HG02588 (cell line): ENCODE results near the gene TRABD.
"Not testable (repeated sequence)": the region's sequence is repeated elsewhere in the genome, so short reads cannot be mapped to it uniquely, and the experiment has no call there.

Source experiments
- ATAC-seq: cut with Tn5 transposase; IDR thresholded peaks from one replicate; pipeline ENCODE4 v1.9.1; 2021; ENCODE audit warnings: mild to moderate bottlenecking, moderate library complexity; ENCODE audit not compliant: unreplicated experiment

Gene TRABD

DNA sequence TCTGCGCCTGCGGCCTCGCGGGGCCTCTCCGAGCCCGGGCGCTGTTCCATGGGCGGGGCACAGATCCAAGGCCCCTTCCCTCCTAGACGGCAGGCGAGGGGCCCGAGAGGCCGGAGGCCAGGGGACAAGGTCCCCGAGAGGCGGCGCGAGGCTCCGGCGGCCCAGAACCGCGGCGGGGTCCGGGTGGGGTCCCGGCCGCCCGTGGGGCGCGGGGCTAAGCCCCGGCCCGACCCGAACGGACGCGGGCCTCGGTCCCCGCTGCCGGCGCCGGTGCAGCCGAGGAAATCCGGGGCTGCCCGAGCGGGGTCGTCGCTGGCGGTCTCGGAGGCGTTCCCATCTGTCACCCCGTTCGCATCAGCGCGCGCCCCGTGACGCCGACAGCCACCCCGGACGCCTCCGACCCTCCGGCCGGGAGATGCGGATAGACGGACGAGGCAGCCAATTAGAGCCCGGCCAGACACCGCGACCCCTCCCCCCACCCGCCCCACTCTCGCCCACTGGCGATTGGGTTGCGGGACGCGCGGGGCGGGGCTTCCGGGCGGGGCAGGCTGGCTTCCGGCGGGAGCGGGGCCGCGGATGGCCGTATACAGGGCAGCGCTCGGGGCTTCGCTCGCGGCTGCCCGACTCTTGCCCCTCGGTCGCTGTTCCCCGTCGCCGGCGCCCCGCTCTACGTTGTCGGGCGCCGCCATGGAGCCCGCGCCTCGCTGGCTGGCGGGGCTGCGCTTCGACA, 14.9 kb downstream of the TRABD start, which contains the start of gene SELENOO:
SELENOO (plus strand) TSS at position 551 of the 730 bp plus-strand sequence; CDS start at position 577, 26 bp downstream.
- peak; percentile 56 for ATAC-seq

DNA sequence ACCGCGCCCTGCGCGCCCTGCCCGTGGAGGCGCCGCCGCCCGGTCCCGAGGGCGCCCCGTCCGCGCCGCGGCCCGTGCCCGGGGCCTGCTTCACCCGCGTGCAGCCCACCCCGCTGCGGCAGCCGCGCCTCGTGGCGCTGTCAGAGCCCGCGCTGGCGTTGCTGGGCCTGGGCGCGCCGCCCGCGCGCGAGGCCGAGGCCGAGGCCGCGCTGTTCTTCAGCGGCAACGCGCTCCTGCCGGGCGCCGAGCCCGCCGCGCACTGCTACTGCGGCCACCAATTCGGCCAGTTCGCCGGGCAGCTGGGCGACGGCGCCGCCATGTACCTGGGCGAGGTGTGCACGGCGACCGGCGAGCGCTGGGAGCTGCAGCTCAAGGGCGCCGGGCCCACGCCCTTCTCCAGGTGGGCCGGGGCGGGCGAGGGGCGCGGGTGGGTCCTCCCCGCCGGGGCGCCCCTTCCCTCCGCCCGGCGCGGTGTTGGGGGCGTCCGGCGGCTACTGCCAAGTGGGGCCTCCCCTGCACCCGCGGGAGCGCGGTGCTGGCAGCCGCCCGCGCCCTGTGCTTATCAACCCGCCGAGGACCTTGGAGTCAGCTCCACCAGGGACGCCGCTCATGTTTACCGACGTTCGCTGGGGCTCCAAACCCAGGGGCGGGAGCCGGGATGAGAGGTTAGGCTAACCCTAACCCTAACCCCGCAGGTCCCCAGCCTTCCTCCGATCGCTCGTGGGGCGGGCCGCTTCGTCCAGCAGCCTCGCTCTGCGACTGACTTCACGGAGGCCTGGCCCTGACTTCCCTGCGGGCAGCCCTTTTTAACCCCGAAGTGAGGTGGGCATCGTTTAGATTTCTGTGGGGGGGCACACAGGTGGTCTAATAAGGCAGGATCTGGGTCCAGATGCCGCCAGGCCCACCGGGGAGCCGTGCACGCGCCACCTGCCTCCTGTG, 15.7 kb downstream of the TRABD start:
- peak; percentile 23 for ATAC-seq

DNA sequence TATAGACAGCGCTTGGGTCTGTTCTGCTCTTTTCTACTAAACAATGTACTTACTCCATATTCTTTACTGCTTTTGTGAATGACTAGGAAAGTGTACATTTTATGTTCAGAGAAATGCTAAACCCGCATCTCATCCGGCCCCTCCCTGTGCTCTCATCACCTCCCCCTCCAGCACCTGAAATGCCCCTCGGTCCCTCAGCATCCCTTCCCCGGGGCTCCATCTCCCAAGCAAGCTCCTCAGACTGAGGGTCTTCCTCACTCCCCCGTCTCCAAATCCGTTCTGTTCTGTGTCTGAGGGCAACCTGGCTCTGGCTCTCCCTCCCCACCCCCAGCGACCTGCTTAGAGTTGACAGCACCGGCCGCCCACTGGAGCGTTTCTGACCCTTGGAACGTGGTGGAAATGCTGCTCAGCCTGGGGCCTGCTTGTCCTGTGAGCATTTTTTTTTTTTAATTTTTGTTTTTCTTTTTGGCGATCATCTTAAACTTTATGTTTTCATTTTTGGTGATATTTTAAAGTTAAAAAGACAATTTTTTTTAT, 16.5 kb downstream of the TRABD start:
- no peak for ATAC-seq

GRCh38 chr22:50203288-50203687, 17.6 kb downstream of the TRABD start:
- ATAC-seq = no peak

GRCh38 chr22:50204571-50204970, 18.9 kb downstream of the TRABD start:
- ATAC-seq = no peak

GRCh38 chr22:50204998-50205397, 19.3 kb downstream of the TRABD start:
- ATAC-seq = not testable (repeated sequence)

DNA sequence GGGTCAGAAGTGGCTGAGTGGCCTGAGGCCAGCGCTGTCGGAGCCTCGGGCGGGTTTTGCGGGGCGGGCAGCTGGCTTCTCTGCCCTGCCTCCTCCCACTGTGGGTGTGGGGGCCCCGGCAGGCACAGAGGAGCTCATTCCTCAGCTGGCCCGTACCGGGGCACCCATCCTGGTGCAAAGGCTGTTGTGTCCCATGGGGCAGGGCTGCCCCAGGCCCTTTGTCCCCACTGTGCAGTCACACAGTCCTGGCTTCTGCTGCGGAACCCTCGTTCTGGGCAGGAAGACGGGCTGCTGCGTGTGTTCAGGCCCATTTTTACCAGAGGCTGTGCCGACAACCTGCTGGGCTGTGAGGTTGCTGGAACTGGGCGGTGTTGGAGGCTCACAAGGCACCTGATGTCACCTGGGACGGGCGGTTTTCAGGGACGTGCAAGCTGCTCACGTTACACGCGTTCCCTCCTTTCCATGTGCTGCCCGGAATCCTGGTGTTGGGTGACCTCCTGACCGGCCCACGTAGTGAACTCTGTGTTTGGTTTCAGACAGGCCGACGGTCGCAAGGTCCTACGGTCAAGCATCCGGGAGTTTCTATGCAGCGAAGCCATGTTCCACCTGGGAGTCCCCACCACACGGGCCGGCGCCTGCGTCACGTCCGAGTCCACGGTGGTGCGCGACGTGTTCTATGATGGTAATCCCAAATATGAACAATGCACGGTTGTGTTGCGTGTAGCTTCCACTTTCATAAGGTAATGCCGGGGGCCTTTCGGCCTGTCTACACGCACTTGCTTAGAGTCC, 20.3 kb downstream of the TRABD start:
- ATAC-seq = no peak

GRCh38 chr22:50206599-50206998, 20.9 kb downstream of the TRABD start:
- no peak for ATAC-seq

- ATAC-seq = no peak
These were observed 21.8 kb downstream of the TRABD start for GRCh38 chr22:50207383-50208140.

- ATAC-seq = no peak
These were observed 22.8 kb downstream of the TRABD start for GRCh38 chr22:50208430-50208938.

GRCh38 chr22:50208939-50209892, 23.5 kb downstream of the TRABD start:
- no peak for ATAC-seq

GRCh38 chr22:50209893-50210292, 24.2 kb downstream of the TRABD start:
- no peak for ATAC-seq

- ATAC-seq = no peak
These were observed 24.8 kb downstream of the TRABD start for GRCh38 chr22:50210378-50211139.

DNA sequence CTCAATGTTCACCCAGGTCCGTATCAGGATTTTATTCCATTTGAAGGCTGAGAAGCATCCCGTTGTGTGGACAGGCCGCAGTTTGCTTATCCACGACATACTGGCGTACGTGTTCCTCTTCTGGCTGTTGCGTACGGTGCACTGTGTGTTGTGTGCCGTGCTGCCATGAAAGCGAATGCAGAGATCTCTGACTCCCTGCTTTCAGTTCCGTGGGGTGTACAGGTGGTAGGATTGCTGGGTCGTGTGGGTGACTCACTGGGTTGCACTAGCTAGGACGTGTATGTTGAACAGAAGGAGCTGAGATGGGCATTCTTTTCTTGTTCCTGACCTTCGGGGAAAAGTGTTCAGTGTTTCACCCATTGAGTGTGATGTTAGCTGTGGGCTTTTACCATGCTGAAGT, 25.4 kb downstream of the TRABD start:
- no peak for ATAC-seq

- ATAC-seq = no peak
These were observed 27.6 kb downstream of the TRABD start for GRCh38 chr22:50213263-50213662.

- ATAC-seq = no peak
These were observed 29.8 kb downstream of the TRABD start for GRCh38 chr22:50215297-50216054.

GRCh38 chr22:50216055-50216683, 30.5 kb downstream of the TRABD start:
- no peak for ATAC-seq
